Aorta (tissue), 4 donors: ENCODE measurements around the gene DUSP7. TPM values are rescaled to one million over a fixed set of nuclear protein-coding genes. Genes with fewer than 3 reads are reported as not detected.

Experiments used
- polyA plus RNA-seq, 2 donors: library from polyadenylated mRNA; stranded (reverse); fragments of 200-250 nt; gene quantifications; one replicate each; pipeline ENCODE4 v1.2.3, GENCODE V29; 2013
- total RNA-seq, 2 donors: library from RNA; stranded (reverse); fragmentation: NEBNext Ultra II Directional; extraction: Animal tissue kit (Norgen Biotek cat#: 25700); gene quantifications; one replicate each; pipeline ENCODE4 v1.2.1, GENCODE V29; 2021
- donor health status: healthy with polysubstance abuse.
- donor health status: Bipolar disorder and iron deficiency.
- donor health status: DM: no; HTN: no; CAD: no.
- donor health status: DM: yes; HTN: yes; CAD: no.

Gene DUSP7
- total and polyA plus RNA-seq, 4 donors: 8.8 to 54.1 (median 25.6) TPM

Other genes starting within 250 kb of the DUSP7 start
- not detected for gene IQCF2, start 195.0 kb downstream of the DUSP7 start, total RNA-seq
- gene IQCF2, start 195.0 kb downstream of the DUSP7 start, polyA plus RNA-seq: not detected
- not detected for gene IQCF5, start 181.0 kb downstream of the DUSP7 start, total RNA-seq
- not detected for gene IQCF5, start 181.0 kb downstream of the DUSP7 start, polyA plus RNA-seq
- not detected for gene IQCF1, start 153.2 kb downstream of the DUSP7 start, total RNA-seq
- gene IQCF1, start 153.2 kb downstream of the DUSP7 start, polyA plus RNA-seq: not detected
- gene RRP9, start 114.7 kb downstream of the DUSP7 start, total RNA-seq: 10 to 100 TPM in 1 of 2 donors, 1 to 10 TPM in 1; 9.3 to 11.4 TPM
- gene RRP9, start 114.7 kb downstream of the DUSP7 start, polyA plus RNA-seq: 10 to 100 TPM in 1 of 2 donors, 1 to 10 TPM in 1; 5.0 to 11.0 TPM
- 10 to 100 TPM; 11.6 to 18.1 TPM for gene PARP3, start 114.2 kb downstream of the DUSP7 start, total RNA-seq
- 10 to 100 TPM; 11.0 to 35.0 TPM for gene PARP3, start 114.2 kb downstream of the DUSP7 start, polyA plus RNA-seq
- not detected for gene GPR62, start 101.2 kb downstream of the DUSP7 start, total RNA-seq
- gene GPR62, start 101.2 kb downstream of the DUSP7 start, polyA plus RNA-seq: under 1 TPM in 1 of 2 donors, not detected in 1; 0.15 TPM
- gene PCBP4, start 89.1 kb downstream of the DUSP7 start, total RNA-seq: 10 to 100 TPM; 58.1 to 63.7 TPM
- 100 to 1,000 TPM in 1 of 2 donors, 10 to 100 TPM in 1; 29.4 to 124 TPM for gene PCBP4, start 89.1 kb downstream of the DUSP7 start, polyA plus RNA-seq
- gene ABHD14B, start 82.5 kb downstream of the DUSP7 start, total RNA-seq: 10 to 100 TPM; 18.2 to 40.0 TPM
- gene ABHD14B, start 82.5 kb downstream of the DUSP7 start, polyA plus RNA-seq: 10 to 100 TPM; 44.2 to 45.3 TPM
- gene ABHD14A, start 81.5 kb downstream of the DUSP7 start, total RNA-seq: 10 to 100 TPM in 1 of 2 donors, 1 to 10 TPM in 1; 4.7 to 16.0 TPM
- gene ABHD14A, start 81.5 kb downstream of the DUSP7 start, polyA plus RNA-seq: 10 to 100 TPM in 1 of 2 donors, 1 to 10 TPM in 1; 9.5 to 23.0 TPM
- gene ACY1, start 73.0 kb downstream of the DUSP7 start, total RNA-seq: 10 to 100 TPM in 1 of 2 donors, 1 to 10 TPM in 1; 7.2 to 16.5 TPM
- 100 to 1,000 TPM in 1 of 2 donors, 10 to 100 TPM in 1; 12.2 to 102 TPM for gene ACY1, start 73.0 kb downstream of the DUSP7 start, polyA plus RNA-seq
- 100 to 1,000 TPM; 617 to 792 TPM for gene RPL29, start 60.7 kb downstream of the DUSP7 start, total RNA-seq
- 1,000 to 10,000 TPM; 1,520 to 2,218 TPM for gene RPL29, start 60.7 kb downstream of the DUSP7 start, polyA plus RNA-seq
- gene POC1A, start 97.9 kb upstream of the DUSP7 start, total RNA-seq: 1 to 10 TPM in 1 of 2 donors, under 1 TPM in 1; 0.91 to 2.1 TPM
- 1 to 10 TPM in 1 of 2 donors, under 1 TPM in 1; 0.38 to 1.6 TPM for gene POC1A, start 97.9 kb upstream of the DUSP7 start, polyA plus RNA-seq
- gene ALAS1, start 141.6 kb upstream of the DUSP7 start, total RNA-seq: 10 to 100 TPM; 30.2 to 34.5 TPM
- 10 to 100 TPM; 14.4 to 16.5 TPM for gene ALAS1, start 141.6 kb upstream of the DUSP7 start, polyA plus RNA-seq
- gene TLR9, start 169.1 kb upstream of the DUSP7 start, total RNA-seq: under 1 TPM; 0.42 to 0.81 TPM
- not detected for gene TLR9, start 169.1 kb upstream of the DUSP7 start, polyA plus RNA-seq
- gene TWF2, start 182.6 kb upstream of the DUSP7 start, total RNA-seq: 10 to 100 TPM; 40.5 to 52.2 TPM
- 10 to 100 TPM; 42.3 to 48.0 TPM for gene TWF2, start 182.6 kb upstream of the DUSP7 start, polyA plus RNA-seq
- 10 to 100 TPM; 26.7 to 43.4 TPM for gene PPM1M, start 189.2 kb upstream of the DUSP7 start, total RNA-seq
- 10 to 100 TPM; 26.2 to 33.7 TPM for gene PPM1M, start 189.2 kb upstream of the DUSP7 start, polyA plus RNA-seq
- 10 to 100 TPM; 58.1 to 72.4 TPM for gene WDR82, start 222.1 kb upstream of the DUSP7 start, total RNA-seq
- gene WDR82, start 222.1 kb upstream of the DUSP7 start, polyA plus RNA-seq: 10 to 100 TPM; 27.9 to 31.6 TPM
- 10 to 100 TPM in 1 of 2 donors, 1 to 10 TPM in 1; 9.7 to 13.9 TPM for gene GLYCTK, start 231.3 kb upstream of the DUSP7 start, total RNA-seq
- gene GLYCTK, start 231.3 kb upstream of the DUSP7 start, polyA plus RNA-seq: 10 to 100 TPM in 1 of 2 donors, 1 to 10 TPM in 1; 9.9 to 15.6 TPM